Measurements from ENCODE around the gene SDSL. TPM values are rescaled to one million over a fixed set of nuclear protein-coding genes. Genes with fewer than 3 reads are reported as not detected.

SDSL gene
- total RNA-seq, 2 experiments from 2014 or later, result 0.47 to 0.50 TPM

- no peak for DNase-seq
- Mint-ChIP-seq H3K36me3 (ENCODE audit: low read depth) (no peaks in the 10 kb centered on the region), H3K4me1 (ENCODE audit: low read depth) (no peaks in the 10 kb centered on the region), H3K4me3 (no peak overlapping the region), H3K27ac (no peak overlapping the region), H3K27me3 (peaks cover 18% of the 10 kb centered on the region), H3K9me3 (no peaks in the 10 kb centered on the region)
- intact Hi-C loops (cut with DNase I, micrococcal nuclease), result no loop called here
- H3K27ac ChIP-seq (ENCODE audit: low read depth in 1 of 2, low read length in 2 of 2), result no peak overlapping the region
- no peak for TF ChIP-seq CTCF (IDR thresholded peaks at IDR 0.05)
- H3K27me3 ChIP-seq (ENCODE audit: control insufficient read depth in 1 of 2, insufficient read depth in 2 of 2, low read length in 2 of 2), result peaks cover 0 to 4% of the 10 kb centered on the region in 2 experiments
- ChIA-PET CTCF (no interaction called here), POLR2A (no interaction called here)
- H3K4me3 ChIP-seq (ENCODE audit: low read length), result no peak overlapping the region
- H3K9me3 ChIP-seq (ENCODE audit: control insufficient read depth in 1 of 2, insufficient read depth in 1 of 2, low read length in 2 of 2), result no peaks in the 10 kb centered on the region
- no peaks in the 10 kb centered on the region for H3K4me1 ChIP-seq (ENCODE audit: insufficient read depth, low read length)
- no peak for ATAC-seq (ENCODE audit: poor library complexity)
- H3K36me3 ChIP-seq (ENCODE audit: insufficient read depth, low read length), result no peaks in the 10 kb centered on the region
Measured at GRCh38 chr12:113408756-113409298, 13.4 kb upstream of the SDSL start.

- H3K4me3 Mint-ChIP-seq, result no peak overlapping the region
- DNase-seq (no peak), ATAC-seq (ENCODE audit: poor library complexity) (no peak)
- no peaks in the 10 kb centered on the region for H3K4me1 Mint-ChIP-seq (ENCODE audit: low read depth)
- TF ChIP-seq CTCF (IDR thresholded peaks at IDR 0.05), result no peak
- CTCF ChIA-PET, result no interaction called here
- H3K27ac Mint-ChIP-seq, result no peak overlapping the region
- H3K27me3 Mint-ChIP-seq, result peaks cover 11% of the 10 kb centered on the region
- H3K27me3 ChIP-seq (ENCODE audit: control insufficient read depth in 1 of 2, insufficient read depth in 2 of 2, low read length in 2 of 2), result no peaks in the 10 kb centered on the region
- H3K27ac ChIP-seq (ENCODE audit: low read depth in 1 of 2, low read length in 2 of 2), result no peak overlapping the region
- H3K36me3 ChIP-seq (ENCODE audit: insufficient read depth, low read length), result no peaks in the 10 kb centered on the region
- no peaks in the 10 kb centered on the region for H3K36me3 Mint-ChIP-seq (ENCODE audit: low read depth)
- H3K9me3 ChIP-seq (ENCODE audit: control insufficient read depth in 1 of 2, insufficient read depth in 1 of 2, low read length in 2 of 2), result no peaks in the 10 kb centered on the region
- intact Hi-C loops (cut with DNase I, micrococcal nuclease), result no loop called here
- H3K4me3 ChIP-seq (ENCODE audit: low read length), result no peak overlapping the region
- H3K4me1 ChIP-seq (ENCODE audit: insufficient read depth, low read length), result no peaks in the 10 kb centered on the region
- H3K9me3 Mint-ChIP-seq, result no peaks in the 10 kb centered on the region
- POLR2A ChIA-PET, result no interaction called here
Measured at GRCh38 chr12:113409462-113410124, 12.6 kb upstream of the SDSL start.

GRCh38 chr12:113413488-113413939, 8.7 kb upstream of the SDSL start:
- ChIA-PET CTCF (no interaction called here), POLR2A (no interaction called here)
- Histone ChIP-seq H3K4me1 (ENCODE audit: insufficient read depth, low read length) (no peaks in the 10 kb centered on the region), H3K27ac (ENCODE audit: low read depth in 1 of 2, low read length in 2 of 2) (no peak overlapping the region), H3K9me3 (ENCODE audit: control insufficient read depth in 1 of 2, insufficient read depth in 1 of 2, low read length in 2 of 2) (no peaks in the 10 kb centered on the region), H3K27me3 (ENCODE audit: control insufficient read depth in 1 of 2, insufficient read depth in 2 of 2, low read length in 2 of 2) (no peaks in the 10 kb centered on the region), H3K4me3 (ENCODE audit: low read length) (no peak overlapping the region), H3K36me3 (ENCODE audit: insufficient read depth, low read length) (no peaks in the 10 kb centered on the region)
- TF ChIP-seq CTCF (IDR thresholded peaks at IDR 0.05), result no peak
- peaks cover 10% of the 10 kb centered on the region for H3K27me3 Mint-ChIP-seq
- no peaks in the 10 kb centered on the region for H3K36me3 Mint-ChIP-seq (ENCODE audit: low read depth)
- peak in 1 of 14 experiments; percentile 25 for DNase-seq
- ATAC-seq (ENCODE audit: poor library complexity), result no peak
- no peak overlapping the region for H3K4me3 Mint-ChIP-seq
- H3K9me3 Mint-ChIP-seq, result no peaks in the 10 kb centered on the region
- intact Hi-C loops (cut with DNase I, micrococcal nuclease), result no loop called here
- H3K27ac Mint-ChIP-seq, result no peak overlapping the region
- H3K4me1 Mint-ChIP-seq (ENCODE audit: low read depth), result no peaks in the 10 kb centered on the region
